Occipital lobe (tissue), 2 donors: ENCODE data around the gene TGM1. TPM values are rescaled to one million over a fixed set of nuclear protein-coding genes. Genes with fewer than 3 reads are reported as not detected.

ENCODE experiments used
- DNase-seq: peaks from one replicate; lab custom pipeline; 2025; lab: John Stamatoyannopoulos, UW
- total RNA-seq: library from RNA; depleted of rRNA; stranded (reverse); fragments of >200 nt; gene quantifications from one replicate; pipeline ENCODE4 v1.2.3, GENCODE V29; 2014

TGM1 gene
- total RNA-seq, 1 donor from 2014 or later: 0.94 TPM

DNA sequence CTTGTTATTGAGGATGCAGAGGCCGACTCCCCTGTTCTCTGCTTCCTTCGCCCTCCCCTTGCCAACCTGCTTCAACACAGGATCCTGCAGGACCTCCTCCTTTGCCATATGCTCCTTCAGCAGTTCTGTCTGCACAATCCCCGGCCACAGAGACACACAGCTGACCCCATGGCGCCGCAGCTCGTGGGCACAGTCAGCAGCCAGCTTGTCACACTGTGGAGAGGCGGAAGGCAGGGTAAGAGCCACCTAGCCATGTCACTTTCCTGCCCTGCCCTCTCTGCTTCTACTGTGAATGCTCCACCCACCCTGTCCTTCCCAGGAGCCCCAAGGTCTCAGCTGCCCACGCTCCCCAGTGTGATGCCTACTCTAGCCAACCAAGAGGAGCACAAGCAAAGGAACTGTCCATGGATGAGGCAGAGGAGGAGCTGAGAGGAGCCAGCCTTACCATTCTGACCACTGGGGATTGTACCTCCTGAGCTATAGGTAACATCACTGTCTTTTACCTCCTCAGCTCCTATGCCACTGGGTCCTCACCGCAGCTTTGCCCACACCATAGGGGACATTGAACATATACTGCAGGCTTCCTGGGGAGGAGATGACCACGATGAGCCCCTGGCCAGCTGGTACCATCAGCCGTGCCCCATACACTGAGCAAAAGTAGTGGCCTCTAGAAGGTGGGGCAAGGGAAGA lies 29.3 kb upstream of the TGM1 start:
- no peak for DNase-seq

DNA sequence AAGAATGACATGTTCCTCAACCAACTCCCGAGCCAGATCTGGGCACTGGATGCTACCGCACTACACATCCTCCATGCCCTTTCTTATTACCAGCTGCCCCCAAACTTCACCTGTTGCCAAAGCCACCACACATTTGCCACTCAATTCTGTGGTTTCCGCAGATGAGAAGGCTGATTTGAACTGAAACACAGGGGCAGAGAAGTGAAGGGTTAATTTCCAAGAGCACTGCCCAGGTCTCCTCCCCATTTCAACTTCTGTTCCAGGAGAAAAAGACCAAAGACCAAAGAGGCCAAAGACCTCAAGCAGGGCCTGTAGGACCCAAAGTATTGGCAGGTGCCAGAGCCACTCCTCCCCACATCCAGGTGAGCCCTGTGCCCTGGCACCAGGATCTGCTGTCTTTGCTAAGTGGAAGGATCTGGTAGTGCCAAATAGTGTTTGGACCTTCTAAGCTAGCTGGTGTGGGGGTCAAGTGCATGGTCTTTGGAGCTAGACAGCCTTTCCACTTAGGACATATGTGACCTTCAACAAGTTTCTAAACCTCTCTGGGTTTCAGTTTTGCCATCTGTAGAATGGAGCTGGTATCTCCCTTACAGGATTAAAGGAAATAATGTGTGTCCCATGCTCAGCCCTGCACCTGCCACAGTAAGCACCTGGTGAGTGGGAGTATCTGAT lies 28.6 kb upstream of the TGM1 start:
- DNase-seq: no peak

DNA sequence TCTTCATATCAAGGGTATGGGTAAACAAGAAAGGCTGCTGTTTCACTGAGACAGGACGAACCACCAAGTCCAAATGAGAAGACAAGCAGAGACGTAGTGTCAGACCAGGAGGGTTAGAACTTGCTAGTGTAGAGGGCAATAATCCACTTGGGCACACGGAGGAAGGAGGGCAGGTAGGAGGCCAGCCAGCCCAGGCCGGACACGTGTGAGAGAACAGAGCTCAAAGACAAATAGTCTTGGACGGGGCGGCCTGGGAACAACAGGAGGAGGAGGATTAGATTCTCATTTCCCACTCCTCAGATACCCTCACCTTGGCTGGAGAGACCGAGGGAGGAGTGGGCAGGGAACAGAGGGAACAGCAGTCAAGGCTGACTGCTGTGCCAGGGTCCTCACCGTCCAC lies 27.8 kb upstream of the TGM1 start:
- DNase-seq: no peak

DNA sequence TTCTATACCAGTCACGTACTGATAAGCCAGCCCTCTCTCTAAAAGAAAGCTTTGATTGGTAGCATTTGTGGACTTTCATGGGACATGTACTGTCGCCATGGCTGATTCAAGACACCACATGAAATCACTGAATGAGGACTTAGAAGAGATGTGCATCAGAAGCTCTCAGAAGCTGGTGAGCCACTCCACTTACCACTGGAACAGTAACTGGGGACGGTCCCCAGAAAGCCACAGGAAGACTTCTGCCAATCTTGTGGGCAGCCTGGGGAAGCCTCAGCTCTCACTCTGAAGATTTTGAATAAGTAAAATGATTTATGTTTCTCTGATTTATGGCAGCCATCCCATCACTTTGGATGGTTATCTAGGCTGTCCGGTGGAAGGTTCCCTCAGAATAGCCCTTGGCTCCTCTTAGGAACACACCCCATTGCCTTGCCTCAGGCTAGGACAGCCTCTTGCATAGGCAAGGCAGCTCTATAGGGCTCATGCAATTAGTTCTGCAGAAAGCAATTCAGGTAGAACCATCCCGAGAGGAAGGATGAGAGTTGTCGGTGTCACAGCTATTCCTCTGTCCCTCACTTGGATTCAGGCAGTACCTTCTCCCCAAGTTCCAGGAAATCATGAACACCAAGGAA lies 26.8 kb upstream of the TGM1 start:
- DNase-seq: no peak

DNA sequence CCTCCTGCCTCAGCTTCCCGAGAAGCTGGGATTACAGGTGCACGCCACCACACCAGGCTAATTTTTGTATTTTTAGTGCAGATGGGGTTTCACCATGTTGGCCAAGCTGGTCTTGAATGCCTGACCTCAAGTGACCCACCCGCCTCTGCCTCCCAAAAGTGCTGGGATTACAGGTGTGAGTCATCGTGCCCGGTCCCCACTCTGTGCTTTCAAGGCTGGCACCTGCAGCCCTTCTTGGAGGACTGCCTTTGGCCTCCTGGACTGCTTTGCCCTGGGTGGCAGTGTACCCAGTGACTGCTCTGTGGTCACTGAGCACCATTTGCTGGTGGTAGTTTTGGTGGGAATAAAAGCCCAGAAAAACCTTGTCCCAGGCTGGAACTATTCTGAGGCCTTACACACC lies 24.0 kb upstream of the TGM1 start:
- no peak for DNase-seq

DNA sequence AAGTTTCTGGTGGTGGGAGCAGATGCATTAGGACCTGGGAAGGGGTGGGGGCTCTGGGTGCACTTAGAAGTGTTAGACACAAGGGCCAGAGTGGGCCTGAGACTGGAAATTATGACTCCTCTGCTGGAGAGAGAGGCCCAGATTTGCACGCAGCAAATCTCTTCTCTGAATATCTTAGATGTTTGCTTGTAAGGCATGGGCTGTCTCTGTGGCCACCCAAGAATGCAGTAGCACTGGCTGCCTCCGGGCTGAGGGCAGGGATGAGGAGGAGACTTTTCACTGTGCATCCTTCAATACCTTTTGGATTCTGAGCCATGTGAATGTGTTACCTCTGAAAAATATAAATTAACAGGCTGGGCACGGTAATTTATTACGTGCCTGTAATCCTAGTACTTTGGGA lies 22.4 kb upstream of the TGM1 start:
- no peak for DNase-seq

DNA sequence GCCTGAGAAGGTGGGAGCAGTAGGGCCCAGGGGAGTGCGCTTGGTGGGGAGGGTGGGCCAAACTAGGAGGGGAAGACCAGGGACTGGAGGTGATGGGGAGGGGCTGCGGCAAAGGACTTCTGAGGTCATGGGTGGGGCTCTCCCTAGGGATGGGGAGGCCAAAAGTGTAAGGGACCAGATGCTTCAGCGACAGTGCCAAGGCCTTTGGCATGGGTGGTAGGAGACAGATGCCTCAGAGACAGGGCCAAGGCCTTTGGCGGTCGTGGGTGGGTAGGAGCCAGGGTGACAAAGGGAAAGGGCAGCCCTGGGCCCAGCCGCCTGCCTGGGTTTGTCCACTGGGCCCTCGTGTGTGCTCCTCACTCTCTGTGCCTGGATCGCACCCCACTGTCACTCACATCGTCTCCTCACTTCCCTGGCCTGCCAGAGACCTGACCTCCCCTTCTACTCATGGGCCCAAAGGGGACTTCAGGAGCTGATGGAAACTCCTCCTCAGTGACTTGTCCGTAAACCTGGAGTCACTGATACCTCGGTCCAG lies 21.6 kb upstream of the TGM1 start:
- no peak for DNase-seq

DNA sequence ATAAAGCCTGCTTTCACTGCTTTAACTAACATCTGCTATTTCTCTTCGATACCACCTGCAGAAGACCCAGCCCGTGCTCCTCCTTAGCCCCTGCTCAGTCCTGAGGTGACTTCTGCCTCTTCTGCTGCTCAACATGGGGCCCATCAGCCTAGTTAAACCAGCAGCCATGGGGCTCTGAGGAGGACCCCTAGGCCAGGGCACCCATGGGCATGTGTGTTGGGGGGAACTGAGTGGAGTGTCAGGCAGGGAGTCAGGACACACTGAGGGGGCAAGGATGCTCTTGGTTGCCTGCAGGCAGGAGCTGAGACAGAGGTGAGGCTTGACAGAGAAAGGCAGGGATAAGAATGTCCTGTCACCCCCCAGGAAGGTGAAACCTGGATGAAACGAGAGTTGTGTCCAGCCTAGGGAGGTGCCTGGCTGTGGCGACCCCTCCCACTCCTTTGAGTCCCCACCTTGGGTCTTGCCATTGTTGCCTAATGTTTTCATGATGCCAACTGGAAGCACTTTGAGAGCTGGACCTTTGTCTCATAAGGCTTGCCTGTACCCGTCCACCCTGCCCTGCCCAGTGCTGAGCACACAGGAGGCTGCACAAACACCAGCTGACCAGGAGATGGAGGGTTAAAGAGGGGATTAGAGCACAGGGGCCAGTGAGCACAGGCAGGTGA lies 21.0 kb upstream of the TGM1 start:
- no peak for DNase-seq

DNA sequence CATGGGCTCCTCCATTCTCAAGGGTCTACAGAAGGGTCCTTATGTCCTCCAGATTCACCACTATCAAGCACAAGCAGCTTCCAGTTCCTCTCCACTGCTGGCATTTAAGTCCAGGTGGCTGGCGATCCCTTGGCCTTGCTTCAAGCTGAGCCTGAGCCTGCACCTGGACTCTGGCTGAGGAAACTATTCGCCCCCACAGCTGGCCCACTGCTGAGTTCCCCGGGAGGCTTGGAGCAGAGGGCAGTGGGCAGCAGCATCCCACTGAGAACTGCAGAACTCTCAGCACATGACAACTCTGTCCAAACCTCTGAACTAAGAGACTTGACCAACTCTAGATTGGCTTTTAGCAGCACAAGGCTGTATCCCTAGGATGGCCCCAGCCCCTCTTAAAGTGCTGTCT lies 19.8 kb upstream of the TGM1 start:
- no peak for DNase-seq

DNA sequence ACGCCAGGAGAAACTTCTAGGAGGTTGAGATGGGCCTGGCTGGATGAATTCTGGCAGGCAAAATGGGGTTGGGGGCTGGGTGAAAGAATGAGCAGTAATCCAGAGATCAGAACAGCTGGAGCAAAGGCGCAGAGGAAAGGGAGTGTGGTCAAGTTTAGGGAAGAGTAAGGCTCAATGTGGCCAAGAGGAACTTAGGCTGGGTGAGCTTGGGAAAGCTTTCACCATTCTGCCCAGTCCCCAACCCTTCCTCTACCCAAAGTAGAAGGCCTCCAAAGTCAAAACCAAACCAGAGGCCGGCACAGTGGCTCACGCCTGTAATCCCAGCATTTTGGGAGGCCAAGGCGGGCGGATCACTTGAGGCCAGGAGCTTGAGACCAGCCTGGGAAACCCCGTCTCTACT lies 18.7 kb upstream of the TGM1 start:
- DNase-seq: no peak

DNA sequence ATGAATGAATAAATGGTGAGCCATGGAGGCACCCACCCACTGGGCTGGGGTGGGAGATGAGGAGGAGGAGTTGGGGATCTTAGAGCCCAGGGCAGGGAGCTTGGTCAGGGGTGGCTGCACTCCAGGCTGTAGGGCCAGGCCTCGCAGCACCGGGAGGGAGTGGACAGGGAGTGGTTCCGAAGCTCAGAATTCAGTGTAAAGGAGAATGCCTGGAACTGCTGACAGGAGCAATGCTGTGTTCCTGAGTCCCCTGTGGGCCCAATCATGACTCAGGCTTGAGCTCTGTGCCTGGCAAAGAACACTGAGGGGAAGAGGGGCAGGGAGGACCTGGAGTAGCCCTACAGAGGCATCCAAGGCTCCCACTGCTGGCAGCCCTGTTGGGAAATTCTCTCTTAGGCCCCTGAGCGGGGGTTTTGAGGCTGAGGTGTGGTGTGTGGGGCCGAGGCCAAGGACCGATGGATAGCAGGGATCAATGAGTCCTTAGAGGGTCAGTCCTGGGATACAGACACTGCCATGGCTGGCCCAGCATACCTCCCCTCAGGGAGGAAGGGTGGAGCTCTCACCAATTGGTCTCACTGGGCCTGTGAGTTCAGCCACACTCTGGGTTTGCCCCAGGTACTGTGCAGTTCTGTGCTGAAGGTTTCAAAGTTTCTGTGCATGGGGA lies 18.0 kb upstream of the TGM1 start:
- no peak for DNase-seq

DNA sequence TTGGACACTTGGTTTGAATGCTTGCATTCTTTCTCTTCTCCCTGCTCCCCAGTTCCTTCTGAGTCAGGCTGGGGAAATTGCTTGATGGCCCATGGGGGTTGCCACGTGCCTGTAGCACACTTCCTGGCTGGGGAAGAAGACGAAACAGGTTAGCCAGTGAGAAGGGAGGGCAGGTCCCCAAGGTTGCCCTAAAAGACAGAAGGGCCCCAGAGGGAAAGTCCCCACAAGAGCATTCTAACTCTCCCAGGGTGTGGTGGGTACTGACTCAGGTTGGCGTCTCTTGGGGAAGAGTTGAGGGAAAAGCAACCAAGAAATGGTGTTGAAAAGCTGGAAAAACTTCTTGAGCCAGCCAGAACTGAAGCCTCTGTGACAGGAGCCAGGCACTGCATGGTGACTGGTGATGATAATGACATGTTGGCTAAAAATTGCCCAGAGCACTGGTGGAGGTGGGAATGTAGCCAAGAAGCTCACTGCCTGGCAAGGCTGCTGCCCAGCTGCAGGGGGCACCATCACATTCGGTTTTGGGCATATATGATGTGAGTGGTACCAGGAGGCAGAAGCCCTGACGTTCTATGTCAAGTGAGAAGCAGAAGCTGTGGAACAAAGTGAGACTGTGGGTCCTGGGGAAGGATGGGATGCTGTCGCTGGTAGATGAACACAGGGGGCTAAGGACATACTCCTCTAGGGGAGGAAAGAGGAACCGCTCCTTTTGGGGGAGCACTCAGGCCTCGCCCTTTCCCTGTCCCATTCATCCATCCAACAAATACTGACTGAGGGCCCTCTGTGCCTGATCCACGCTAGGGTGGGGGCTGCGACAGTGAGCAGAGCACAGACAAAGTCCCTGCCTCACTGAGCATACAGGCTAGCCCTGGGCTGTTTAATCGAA lies 16.6 kb upstream of the TGM1 start:
- peak; percentile 10 for DNase-seq

DNA sequence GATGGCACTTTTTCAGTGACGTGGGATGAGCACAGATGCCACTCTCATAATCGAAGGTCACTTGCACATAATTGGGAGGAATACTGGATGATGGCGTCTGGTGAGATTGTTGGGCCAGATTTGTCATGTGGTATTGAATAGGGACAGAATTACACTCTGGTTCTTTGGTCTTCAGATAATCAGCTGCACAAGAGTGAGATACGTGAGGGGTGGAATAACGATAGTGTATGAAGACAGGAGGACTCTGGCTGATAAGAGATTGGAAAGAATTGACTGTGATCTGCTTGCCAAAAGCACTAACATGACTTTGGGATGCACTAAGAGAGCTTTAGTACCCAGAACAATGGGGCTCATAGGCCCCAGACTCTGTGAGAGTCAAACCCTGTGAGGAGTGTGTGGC lies 15.4 kb upstream of the TGM1 start:
- DNase-seq: no peak

DNA sequence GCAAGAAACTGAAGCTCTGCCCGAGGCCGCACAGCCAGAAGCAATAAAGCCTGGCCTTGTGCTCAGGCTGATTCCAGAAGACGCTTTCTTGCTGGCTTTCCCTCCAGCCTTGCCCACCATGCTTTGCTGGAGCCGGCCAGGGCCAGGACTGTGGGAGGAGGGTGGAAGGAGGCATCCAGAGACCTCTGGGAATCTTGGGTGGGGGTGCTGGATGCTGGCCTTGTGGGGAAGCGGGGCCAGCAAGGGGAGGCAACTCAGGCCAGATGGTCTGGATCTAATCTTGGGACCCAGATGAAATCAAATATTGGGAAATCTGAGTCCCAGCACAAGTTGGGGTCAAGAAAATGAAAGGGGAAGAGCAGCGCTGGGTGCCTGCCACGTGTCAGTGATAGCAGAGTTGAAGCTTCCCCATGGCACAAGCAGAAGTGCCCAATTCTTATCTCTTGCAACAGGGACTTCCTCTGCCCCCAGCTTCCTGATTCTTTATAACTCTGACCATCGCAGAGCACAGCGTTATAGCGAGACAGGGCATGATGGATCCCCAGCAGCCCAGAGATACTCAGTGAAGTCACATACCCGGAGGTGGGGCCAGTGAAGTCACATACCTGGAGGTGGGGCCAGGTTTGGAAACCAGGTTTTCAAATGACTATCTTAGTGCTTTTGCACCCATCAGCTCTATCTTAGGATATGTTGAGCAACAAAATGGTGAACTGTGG lies 14.8 kb upstream of the TGM1 start:
- no peak for DNase-seq

DNA sequence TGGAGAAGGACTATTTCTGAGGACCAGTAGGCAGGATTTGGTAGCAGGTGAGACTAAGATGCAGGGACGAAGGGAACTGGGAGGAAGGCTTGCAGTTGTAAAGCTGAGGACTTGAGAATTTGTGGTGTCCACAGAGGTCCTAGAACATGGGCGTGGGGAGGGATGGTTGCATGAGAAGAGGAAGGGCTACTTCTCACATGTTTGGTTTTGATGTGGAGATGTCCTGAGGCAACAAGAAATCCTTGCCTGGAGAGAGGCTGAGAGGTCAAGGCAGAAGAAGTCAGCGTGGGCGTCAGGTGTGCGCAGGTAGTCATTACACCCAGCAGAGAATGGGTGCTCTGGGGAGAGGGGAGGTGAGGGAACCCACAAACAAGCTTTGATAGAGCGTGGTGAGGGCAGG lies 14.1 kb upstream of the TGM1 start:
- DNase-seq: no peak

DNA sequence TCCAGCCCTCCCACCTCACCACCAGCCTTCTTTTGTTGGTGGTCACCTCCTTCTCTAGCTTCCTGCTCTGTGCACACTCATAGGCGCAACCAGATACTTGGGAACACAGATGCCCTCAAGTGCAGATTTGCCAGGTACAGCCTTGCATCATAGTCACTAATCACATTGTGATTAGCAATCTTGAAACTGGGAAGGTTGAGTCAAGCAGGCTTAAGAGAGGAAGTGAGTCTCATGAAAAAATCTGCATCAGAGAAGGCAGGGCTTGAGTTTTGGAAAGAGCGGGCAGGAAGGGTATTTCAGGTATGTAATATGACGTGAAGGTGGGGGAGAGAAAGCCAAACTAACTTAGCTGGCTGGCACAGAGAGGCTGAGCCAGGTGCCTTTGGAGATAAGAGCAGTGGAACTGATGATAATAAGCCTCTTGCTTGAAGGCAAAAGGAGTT lies 11.1 kb upstream of the TGM1 start:
- no peak for DNase-seq

DNA sequence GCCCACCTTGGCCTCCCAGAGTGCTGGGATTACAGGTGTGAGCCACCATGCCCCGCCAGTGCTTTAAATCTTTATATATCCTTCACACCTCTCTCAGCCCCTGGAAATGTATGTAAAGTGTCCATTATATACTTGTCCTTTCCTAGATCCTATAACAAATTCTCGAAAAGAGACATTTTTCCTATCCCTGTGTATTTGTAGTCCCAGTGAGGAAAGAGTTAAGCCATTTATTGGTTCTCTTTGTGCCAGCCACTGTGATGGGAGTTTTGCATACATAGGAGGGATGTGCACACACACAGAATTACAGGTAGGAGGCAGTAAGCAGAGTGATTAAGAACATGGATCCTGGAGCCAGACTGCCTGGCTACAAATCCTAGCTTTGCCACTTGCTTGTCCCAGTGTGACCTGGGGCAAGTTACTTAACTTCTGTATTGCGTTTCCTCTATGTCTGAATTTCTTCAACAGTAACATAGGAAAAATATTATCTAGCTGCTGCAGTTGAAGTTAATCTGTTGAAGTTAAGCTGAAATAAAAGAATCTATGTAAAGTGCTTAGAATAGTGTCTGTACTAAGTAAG lies 10.5 kb upstream of the TGM1 start:
- DNase-seq: no peak

DNA sequence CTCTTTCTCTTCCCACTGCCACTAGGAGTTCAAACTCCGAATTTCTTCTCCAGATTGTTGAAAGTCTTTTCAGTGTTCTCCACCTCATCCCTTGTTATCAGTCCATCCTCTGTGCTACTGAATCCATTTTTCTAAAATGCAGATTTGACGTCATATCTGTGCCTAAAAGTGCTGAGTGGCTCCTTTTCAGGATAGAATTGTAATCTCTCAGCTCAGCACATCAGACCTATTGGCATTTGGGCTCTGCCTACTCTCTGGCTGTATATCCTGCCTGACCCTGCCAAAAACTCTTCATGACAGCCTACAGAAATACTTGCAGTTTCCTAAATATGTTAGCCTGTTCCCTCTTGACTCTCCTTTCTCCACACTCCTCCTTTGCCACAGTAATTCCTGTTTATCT lies 9.5 kb upstream of the TGM1 start:
- no peak for DNase-seq

DNA sequence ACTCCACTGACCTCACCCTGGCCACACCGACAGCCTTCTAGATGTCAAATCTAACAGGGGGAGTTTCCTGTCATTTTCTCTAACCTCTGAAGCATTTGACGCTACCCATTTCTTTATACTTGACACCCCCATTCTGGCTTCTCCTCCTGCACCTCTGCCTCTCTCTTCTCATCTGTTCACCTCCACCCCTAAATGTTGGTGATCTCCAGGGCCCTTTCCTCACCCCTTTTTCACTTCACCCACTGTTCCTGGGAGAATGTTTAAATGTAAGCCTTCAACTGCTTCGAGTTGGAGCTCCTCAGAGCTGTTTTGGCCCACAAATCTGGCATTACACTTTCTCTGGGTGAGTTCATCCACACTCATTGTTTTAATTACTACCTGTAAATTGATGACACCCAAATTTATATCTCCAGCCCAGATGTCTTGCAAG lies 8.9 kb upstream of the TGM1 start:
- DNase-seq: no peak
